H1 (cell line): ENCODE measurements around the gene HOGA1. TPM values are rescaled to one million over a fixed set of nuclear protein-coding genes. Genes with fewer than 3 reads are reported as not detected.

ENCODE experiments used
- CTCF ChIA-PET: fragments of 300-600 bp; sonication (Branson Sonifier 250); formaldehyde crosslinking; loops from one replicate; lab custom pipeline; 2021; ENCODE audit not compliant: partially characterized antibody; lab: Charles Lee
- POLR2A ChIA-PET: fragments of 300-600 bp; sonication (Branson Sonifier 250); formaldehyde crosslinking; loops from one replicate; lab custom pipeline; 2021; ENCODE audit warnings: inconsistent platforms; ENCODE audit not compliant: partially characterized antibody; lab: Charles Lee
- DNase-seq, 2 experiments: peaks; one replicate each; pipeline versions ENCODE4 v3.0.0 to v3.0.0-alpha.2; 2010 to 2022; ENCODE audit warnings: low spot score in 2 of 2, low read depth in 1 of 2, mixed read lengths in 1 of 2
- FAIRE-seq: peaks from 2 replicates; lab custom pipeline; 2011; peaks lifted over from hg19 to GRCh38; lab: Jason Lieb, UNC
- H2AFZ ChIP-seq: 2 replicates; pipeline ENCODE4 v1.8.1; 2012; ENCODE audit warnings: low read length, inconsistent platforms
- H2AK5ac ChIP-seq: 2 replicates; pipeline ENCODE4 v1.6.1; 2013; ENCODE audit warnings: low read depth, low read length
- H2BK120ac ChIP-seq: replicated peaks from 2 replicates; pipeline ENCODE3; 2013; ENCODE audit warnings: low read depth, low read length, inconsistent platforms
- H2BK12ac ChIP-seq: 2 replicates; pipeline ENCODE4 v1.6.1; 2013; ENCODE audit warnings: low read depth, low read length
- H2BK15ac ChIP-seq: 2 replicates; pipeline ENCODE4 v1.6.1; 2013; ENCODE audit warnings: low read length
- H2BK20ac ChIP-seq: 2 replicates; pipeline ENCODE4 v1.6.1; 2013; ENCODE audit warnings: low read length
- H2BK5ac ChIP-seq: 2 replicates; pipeline ENCODE4 v1.6.1; 2013; ENCODE audit warnings: low read depth, low read length
- H3K14ac ChIP-seq: 2 replicates; pipeline ENCODE4 v1.6.1; 2013; ENCODE audit warnings: inconsistent platforms; ENCODE audit not compliant: insufficient read length
- H3K18ac ChIP-seq: 2 replicates; pipeline ENCODE4 v1.6.1; 2013; ENCODE audit warnings: low read length; ENCODE audit errors: extremely low read depth
- H3K23ac ChIP-seq: 2 replicates; pipeline ENCODE4 v1.6.1; 2013; ENCODE audit warnings: inconsistent platforms; ENCODE audit not compliant: insufficient read length
- H3K23me2 ChIP-seq: 2 replicates; pipeline ENCODE4 v1.6.1; 2013; ENCODE audit warnings: low read depth, low read length
- H3K27ac ChIP-seq: 2 replicates; pipeline ENCODE4 v1.6.1; 2011; ENCODE audit warnings: low read depth, low read length, inconsistent platforms
- H3K27me3 ChIP-seq, 4 experiments: replicated peaks in 1 of 4; 1 replicate in 1 of 4; 2 replicates in 3 of 4; pipeline versions ENCODE4 v1.6.1 to v1.8.1; 2011 to 2013; ENCODE audit warnings: low read length in 3 of 4, mild to moderate bottlenecking in 3 of 4, inconsistent platforms in 2 of 4, mixed read lengths in 2 of 4, moderate library complexity in 1 of 4; ENCODE audit not compliant: control insufficient read depth in 3 of 4, insufficient read depth in 3 of 4; ENCODE audit errors: extremely low read depth in 1 of 4
- H3K36me3 ChIP-seq, 4 experiments: 2 replicates each; pipeline versions ENCODE4 v1.6.1 to v1.8.1; 2011 to 2013; ENCODE audit warnings: mild to moderate bottlenecking in 4 of 4, low read length in 3 of 4, moderate library complexity in 2 of 4, control low read depth in 1 of 4, inconsistent platforms in 1 of 4; ENCODE audit not compliant: insufficient read depth in 4 of 4, control insufficient read depth in 2 of 4
- H3K4ac ChIP-seq: replicated peaks from 2 replicates; pipeline ENCODE3; 2013; ENCODE audit warnings: low read length, low read depth, mixed read lengths, inconsistent platforms; ENCODE audit not compliant: insufficient read length
- H3K4me1 ChIP-seq, 4 experiments: replicated peaks in 1 of 4; 1 replicate in 1 of 4; 2 replicates in 3 of 4; pipeline versions ENCODE4 v1.6.1 to v1.8.1; 2011 to 2013; ENCODE audit warnings: low read length in 3 of 4, inconsistent platforms in 2 of 4, mixed read lengths in 1 of 4; ENCODE audit not compliant: insufficient read depth in 4 of 4, control insufficient read depth in 3 of 4
- H3K4me2 ChIP-seq, 2 experiments: 2 replicates each; pipeline versions ENCODE4 v1.6.1 to v1.8.1; 2011 to 2013; ENCODE audit warnings: low read depth in 2 of 2, low read length in 2 of 2, control low read depth in 1 of 2, inconsistent platforms in 1 of 2, mild to moderate bottlenecking in 1 of 2; ENCODE audit not compliant: insufficient read depth in 1 of 2
- H3K4me3 ChIP-seq, 4 experiments: fragments of 200-600, 300-600 bp in 1 of 4; sonication (generic), shearing (Covaris generic), sonication (Bioruptor Twin) in 1 of 4; 2 replicates each; pipeline versions ENCODE4 v1.5.1 to v1.8.1; 2011 to 2016; ENCODE audit warnings: low read length in 4 of 4, low read depth in 3 of 4, control low read depth in 2 of 4, inconsistent platforms in 2 of 4, mild to moderate bottlenecking in 2 of 4, mixed read lengths in 1 of 4, moderate library complexity in 1 of 4; ENCODE audit not compliant: insufficient read depth in 2 of 4; ENCODE audit errors: extremely low read depth in 1 of 4
- H3K56ac ChIP-seq: replicated peaks from 2 replicates; pipeline ENCODE3; 2013; ENCODE audit warnings: low read depth, mild to moderate bottlenecking, mixed read lengths, low read length, inconsistent platforms; ENCODE audit not compliant: insufficient read length
- H3K79me1 ChIP-seq: 2 replicates; pipeline ENCODE4 v1.6.1; 2013; ENCODE audit warnings: low read depth, low read length, control low read depth
- H3K79me2 ChIP-seq, 2 experiments: 2 replicates each; pipeline versions ENCODE4 v1.6.1 to v1.8.1; 2012 to 2013; ENCODE audit warnings: low read length in 2 of 2, mild to moderate bottlenecking in 2 of 2, inconsistent platforms in 1 of 2; ENCODE audit not compliant: insufficient read depth in 2 of 2, control insufficient read depth in 1 of 2
- H3K9ac ChIP-seq, 4 experiments: replicated peaks in 1 of 4; 1 replicate in 1 of 4; 2 replicates in 3 of 4; pipeline versions ENCODE4 v1.6.1 to v1.8.1; 2011 to 2013; ENCODE audit warnings: low read depth in 3 of 4, low read length in 3 of 4, control low read depth in 2 of 4, mild to moderate bottlenecking in 2 of 4, moderate library complexity in 2 of 4, inconsistent platforms in 1 of 4; ENCODE audit errors: extremely low read depth in 1 of 4
- H3K9me3 ChIP-seq, 2 experiments: 2 replicates each; pipeline versions ENCODE4 v1.6.1 to v1.8.1; 2012 to 2013; ENCODE audit warnings: mild to moderate bottlenecking in 2 of 2, moderate library complexity in 2 of 2, control low read depth in 1 of 2, inconsistent platforms in 1 of 2, low read depth in 1 of 2, low read length in 1 of 2, mixed read lengths in 1 of 2; ENCODE audit not compliant: insufficient read depth in 2 of 2
- H4K20me1 ChIP-seq, 2 experiments: replicated peaks in 1 of 2; 2 replicates each; pipeline versions ENCODE3 to v1.8.1; 2011 to 2013; ENCODE audit warnings: inconsistent platforms in 2 of 2, low read length in 2 of 2, mild to moderate bottlenecking in 1 of 2; ENCODE audit not compliant: insufficient read depth in 2 of 2, control insufficient read depth in 1 of 2
- H4K5ac ChIP-seq: 2 replicates; pipeline ENCODE4 v1.6.1; 2013; ENCODE audit warnings: low read length, low read depth, mixed read lengths, inconsistent platforms; ENCODE audit not compliant: insufficient read length
- H4K8ac ChIP-seq: 2 replicates; pipeline ENCODE4 v1.8.0; 2013; ENCODE audit warnings: mild to moderate bottlenecking, moderate library complexity, low read length, inconsistent platforms; ENCODE audit not compliant: insufficient read depth; ENCODE audit errors: extremely low read depth
- H4K91ac ChIP-seq: replicated peaks from 2 replicates; pipeline ENCODE3; 2013; ENCODE audit warnings: low read length, mixed read lengths, inconsistent platforms; ENCODE audit not compliant: insufficient read length
- CHD2 ChIP-seq: IDR thresholded peaks from 2 replicates; pipeline ENCODE4 v1.6.1; 2012; ENCODE audit warnings: low read length, improper control_type of control experiment
- EP300 ChIP-seq, 2 experiments: IDR thresholded peaks; 1 replicate in 1 of 2; 2 replicates in 1 of 2; pipeline ENCODE4 v1.6.1; 2011 to 2012; ENCODE audit warnings: low read depth in 2 of 2, low read length in 2 of 2, mild to moderate bottlenecking in 2 of 2, borderline replicate concordance in 1 of 2, inconsistent platforms in 1 of 2, moderate library complexity in 1 of 2
- POU5F1 ChIP-seq: IDR thresholded peaks from 2 replicates; pipeline ENCODE4 v1.6.1; 2011; ENCODE audit warnings: low read depth, mild to moderate bottlenecking, low read length, moderate library complexity
- ZNF274 ChIP-seq: IDR thresholded peaks from 2 replicates; pipeline ENCODE4 v1.7.0; 2012; ENCODE audit warnings: low read length, borderline replicate concordance; ENCODE audit errors: extremely low read depth
- WGBS, 2 experiments: shearing (Covaris generic) in 1 of 2; methylation state at CpG; one replicate each; pipeline versions ENCODE4 v1.1.6 to v1.1.7; 2013 to 2015; ENCODE audit warnings: low lambda C conversion rate in 2 of 2, mixed read lengths in 2 of 2, inconsistent platforms in 1 of 2, low coverage in 1 of 2, missing lambda C conversion rate in 1 of 2; ENCODE audit not compliant: insufficient replicate concordance in 2 of 2, insufficient coverage in 1 of 2, insufficient read length in 1 of 2; ENCODE audit errors: extremely low coverage in 1 of 2, missing lambda C conversion rate in 1 of 2; 5-methylcytosine and 5-hydroxymethylcytosine counted together
- polyA plus RNA-seq, 7 experiments: library from polyadenylated mRNA; depleted of rRNA in 3 of 7; stranded (reverse) in 5 of 7; unstranded in 2 of 7; fragments of >200 nt in 5 of 7; fragments of 200-250 nt in 2 of 7; gene quantifications; 1 replicate in 5 of 7; 2 replicates in 1 of 7; 4 replicates in 1 of 7; pipeline versions ENCODE4 v1.2.1 to v1.2.3, GENCODE V29; 2011 to 2013; ENCODE audit warnings: missing spikeins in 2 of 7, mixed read lengths in 2 of 7
- total RNA-seq: library from RNA; stranded (reverse); fragmentation: NEBNext Ultra II Directional; extraction: Animal tissue kit (Norgen Biotek cat#: 25700); gene quantifications from 2 replicates; pipeline ENCODE4 v1.2.1, GENCODE V29; 2021
- TF ChIP-seq, protein P1 (sequence below): IDR thresholded peaks from 2 replicates; pipeline ENCODE4 v1.6.1; 2012; ENCODE audit warnings: low read length, inconsistent platforms

HOGA1 gene
- total and polyA plus RNA-seq, 2 of the 8 experiments (the other 6 are each of a cell fraction or from before 2014, with no cell fraction given) = 0.28 to 1.00 TPM

GRCh38 chr10:97577701-97578100 lies 6.5 kb upstream of the HOGA1 start:
- CTCF ChIA-PET = interaction anchor here (0.7 to 12.9 kb wide), 7 partner anchors 10 to 112 kb away, joined by 3 to 169 read pairs (median 5); no protein-coding TSS in a partner anchor
- Histone ChIP-seq H4K91ac (no peak overlapping the region), H3K9me3 (no peaks in the 10 kb centered on the region), H2AFZ (no peak overlapping the region; the same call in 1 of the 2 replicates), H3K23ac (no peak overlapping the region), H2BK12ac (no peak overlapping the region), H3K27me3 (no peaks in the 10 kb centered on the region; a peak in 1 of 7 replicates)
- no peak for DNase-seq
- no peak for TF ChIP-seq POU5F1
- TF ChIP-seq ZNF274 = no peak
- TF ChIP-seq, protein P1, sequence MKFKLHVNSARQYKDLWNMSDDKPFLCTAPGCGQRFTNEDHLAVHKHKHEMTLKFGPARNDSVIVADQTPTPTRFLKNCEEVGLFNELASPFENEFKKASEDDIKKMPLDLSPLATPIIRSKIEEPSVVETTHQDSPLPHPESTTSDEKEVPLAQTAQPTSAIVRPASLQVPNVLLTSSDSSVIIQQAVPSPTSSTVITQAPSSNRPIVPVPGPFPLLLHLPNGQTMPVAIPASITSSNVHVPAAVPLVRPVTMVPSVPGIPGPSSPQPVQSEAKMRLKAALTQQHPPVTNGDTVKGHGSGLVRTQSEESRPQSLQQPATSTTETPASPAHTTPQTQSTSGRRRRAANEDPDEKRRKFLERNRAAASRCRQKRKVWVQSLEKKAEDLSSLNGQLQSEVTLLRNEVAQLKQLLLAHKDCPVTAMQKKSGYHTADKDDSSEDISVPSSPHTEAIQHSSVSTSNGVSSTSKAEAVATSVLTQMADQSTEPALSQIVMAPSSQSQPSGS = no peak
- no peak for TF ChIP-seq EP300 (IDR thresholded peaks at IDR 0.05; ENCODE audit: borderline replicate concordance in 1 of 2, low read depth in 2 of 2, low read length in 2 of 2)
- no peak for TF ChIP-seq CHD2
- TF ChIP-seq, all 59 proteins: peak for 0
- H3K18ac ChIP-seq = no peak overlapping the region
- H3K4me3 ChIP-seq = no peak overlapping the region
- H2BK120ac ChIP-seq = no peak overlapping the region
- H3K27ac ChIP-seq = no peak overlapping the region
- H3K14ac ChIP-seq = no peak overlapping the region
- H3K4me1 ChIP-seq = peaks cover 0 to 6% (median 3%) of the 10 kb centered on the region in 4 experiments; a peak in 2 of 7 replicates
- H3K79me2 ChIP-seq = no peaks in the 10 kb centered on the region
- H3K36me3 ChIP-seq = no peaks in the 10 kb centered on the region; a peak in 1 of 8 replicates
- H2BK20ac ChIP-seq = no peak overlapping the region
- no peak for FAIRE-seq
- H4K8ac ChIP-seq = peak overlapping the region; percentile 75; the same call in 1 of the 2 replicates
- no peak overlapping the region for H3K9ac ChIP-seq
- no peak overlapping the region for H3K4me2 ChIP-seq
- H3K23me2 ChIP-seq = no peaks in the 10 kb centered on the region
- no peak overlapping the region for H2BK15ac ChIP-seq
- no peak overlapping the region for H4K5ac ChIP-seq
- no peaks in the 10 kb centered on the region for H4K20me1 ChIP-seq
- no peaks in the 10 kb centered on the region for H3K79me1 ChIP-seq
- H3K4ac ChIP-seq = no peak overlapping the region
- POLR2A ChIA-PET = interaction anchor here (1.1 kb wide), 1 partner anchor 35 kb away, joined by 3 read pairs; no protein-coding TSS in a partner anchor
- H3K56ac ChIP-seq = no peak overlapping the region
- 89% methylated on average over 9 of the region's 9 CpGs; no CpG with 5 or more reads in 1 of the 2 experiments for WGBS, 2 experiments
- H2BK5ac ChIP-seq = no peak overlapping the region
- H2AK5ac ChIP-seq = no peak overlapping the region
